HCT116 (cell line): ENCODE measurements around the gene PJA2. TPM values are rescaled to one million over a fixed set of nuclear protein-coding genes. Genes with fewer than 3 reads are reported as not detected.

Source experiments
- ATAC-seq: fragments of 200-7000 bp; cut with Tn5 transposase; 2 replicates; pipeline ENCODE4 v1.9.1; 2020; ENCODE audit warnings: mild to moderate bottlenecking, moderate library complexity
- BruUV-seq: library from RNA; stranded (reverse); fragments of 400-500 nt; replicated peaks from 2 replicates; lab custom pipeline; 2021; lab: Mats Ljungman, UMichigan
- CTCF ChIA-PET: fragments of 300-600 bp; sonication (Branson Sonifier 250); formaldehyde crosslinking; loops from one replicate; lab custom pipeline; 2021; ENCODE audit warnings: antibody characterized with exemption; lab: Charles Lee
- POLR2A ChIA-PET: fragments of 300-600, 350-600 bp; sonication (Branson Sonifier 250); formaldehyde crosslinking; loops from one replicate; lab custom pipeline; 2021; ENCODE audit warnings: antibody characterized with exemption; lab: Charles Lee
- RAD21 ChIA-PET, 2 experiments: fragments of 300-600 bp; sonication (Branson Sonifier 250); formaldehyde crosslinking; loops; one replicate each; lab custom pipeline; 2023; ENCODE audit warnings: low total read pairs in 2 of 2; ENCODE audit not compliant: uncharacterized antibody in 2 of 2, unreplicated experiment in 2 of 2, low non-redundant PET in 1 of 2; lab: Charles Lee
- DNase-seq: peaks from one replicate; pipeline ENCODE4 v3.0.0-alpha.2; 2010; ENCODE audit warnings: low read depth, low spot score
- H2AFZ ChIP-seq: fragments of 200-600 bp; shearing (Covaris generic), sonication (generic); 2 replicates; pipeline ENCODE4 v1.6.1; 2017; ENCODE audit warnings: low read depth, mixed run types, mixed read lengths, antibody characterized with exemption, low read length; ENCODE audit not compliant: poor library complexity, severe bottlenecking
- H3K27ac ChIP-seq: 2 replicates; pipeline ENCODE4 v1.5.1; 2012; ENCODE audit warnings: low read depth, low read length
- H3K27me3 ChIP-seq: fragments of 200-600 bp; sonication (generic); 2 replicates; pipeline ENCODE4 v1.6.1; 2016; ENCODE audit warnings: mixed run types, low read length, mixed read lengths; ENCODE audit not compliant: insufficient read depth
- H3K36me3 ChIP-seq, 2 experiments: fragments of 200-500 bp in 1 of 2; fragments of 200-600 bp in 1 of 2; sonication (Bioruptor generic) in 1 of 2; sonication (generic) in 1 of 2; 2 replicates each; pipeline versions ENCODE4 v1.5.1 to v1.6.1; 2014 to 2016; ENCODE audit warnings: low read length in 2 of 2, inconsistent platforms in 1 of 2, mixed read lengths in 1 of 2, mixed run types in 1 of 2; ENCODE audit not compliant: insufficient read depth in 2 of 2, control insufficient read depth in 1 of 2
- H3K4me1 ChIP-seq, 2 experiments: fragments of 200-600 bp in 1 of 2; sonication (generic) in 1 of 2; 2 replicates each; pipeline versions ENCODE4 v1.5.1 to v1.6.1; 2012 to 2017; ENCODE audit warnings: low read length in 2 of 2, inconsistent platforms in 1 of 2, mild to moderate bottlenecking in 1 of 2, mixed read lengths in 1 of 2, mixed run types in 1 of 2, moderate library complexity in 1 of 2; ENCODE audit not compliant: insufficient read depth in 2 of 2, control insufficient read depth in 1 of 2
- H3K4me2 ChIP-seq: fragments of 200-600 bp; sonication (generic); 2 replicates; pipeline ENCODE4 v1.6.1; 2017; ENCODE audit warnings: mixed run types, low read length, mixed read lengths
- H3K4me3 ChIP-seq, 2 experiments: fragments of 200-600 bp in 1 of 2; sonication (generic) in 1 of 2; replicated peaks in 1 of 2; 2 replicates each; pipeline ENCODE4 v1.5.1; 2011 to 2016; ENCODE audit warnings: low read length in 2 of 2, control low read depth in 1 of 2, low read depth in 1 of 2, mild to moderate bottlenecking in 1 of 2, mixed read lengths in 1 of 2, mixed run types in 1 of 2
- H3K79me2 ChIP-seq: fragments of 200-600 bp; sonication (generic); 2 replicates; pipeline ENCODE4 v1.6.1; 2017; ENCODE audit warnings: mild to moderate bottlenecking, mixed run types, low read length, moderate library complexity, mixed read lengths; ENCODE audit not compliant: insufficient read depth
- H3K9ac ChIP-seq: fragments of 200-600 bp; sonication (generic); 2 replicates; pipeline ENCODE4 v1.6.1; 2016; ENCODE audit warnings: low read length, mixed read lengths
- H3K9me2 ChIP-seq: fragments of 200-600 bp; sonication (generic), shearing (Covaris generic); 2 replicates; pipeline ENCODE4 v1.6.1; 2017; ENCODE audit warnings: mixed run types, mild to moderate bottlenecking, moderate library complexity; ENCODE audit not compliant: insufficient read depth
- H3K9me3 ChIP-seq, 2 experiments: fragments of 200-500 bp in 1 of 2; fragments of 200-600 bp in 1 of 2; sonication (Bioruptor generic) in 1 of 2; sonication (generic) in 1 of 2; 2 replicates each; pipeline ENCODE4 v1.6.1; 2014 to 2017; ENCODE audit warnings: low read length in 2 of 2, mixed read lengths in 2 of 2, inconsistent platforms in 1 of 2, low read depth in 1 of 2, mild to moderate bottlenecking in 1 of 2, mixed run types in 1 of 2, moderate library complexity in 1 of 2; ENCODE audit not compliant: control insufficient read depth in 1 of 2, insufficient read depth in 1 of 2
- H4K20me1 ChIP-seq: fragments of 200-600 bp; sonication (generic), shearing (Covaris generic); 2 replicates; pipeline ENCODE4 v1.6.1; 2017; ENCODE audit warnings: mixed run types, mild to moderate bottlenecking, moderate library complexity; ENCODE audit not compliant: insufficient read depth
- CBX3 ChIP-seq: IDR thresholded peaks from 2 replicates; pipeline ENCODE4 v1.6.1; 2012; ENCODE audit warnings: low read depth
- CEBPB ChIP-seq: IDR thresholded peaks from 2 replicates; pipeline ENCODE4 v1.6.1; 2012; ENCODE audit warnings: low read depth
- EGR1 ChIP-seq: IDR thresholded peaks from 2 replicates; pipeline ENCODE4 v1.6.1; 2012; ENCODE audit warnings: low read depth
- ELF1 ChIP-seq: IDR thresholded peaks from 2 replicates; pipeline ENCODE4 v1.6.1; 2012; ENCODE audit warnings: low read depth, borderline replicate concordance
- EZH2 ChIP-seq: fragments of 200-600 bp; sonication (generic); IDR thresholded peaks from 2 replicates; pipeline ENCODE4 v1.6.1; 2017; ENCODE audit warnings: antibody characterized with exemption, mixed run types
- EZH2phosphoT487 ChIP-seq: fragments of 200-600 bp; IDR thresholded peaks from 2 replicates; pipeline ENCODE4 v1.6.1; 2018; ENCODE audit warnings: antibody characterized with exemption, borderline replicate concordance
- JUND ChIP-seq: IDR thresholded peaks from 2 replicates; pipeline ENCODE4 v1.6.1; 2012
- POLR2A ChIP-seq: IDR thresholded peaks from 2 replicates; pipeline ENCODE4 v1.7.0; 2011; ENCODE audit warnings: borderline replicate concordance; ENCODE audit not compliant: insufficient read depth, insufficient read length; ENCODE audit errors: extremely low read depth
- POLR2AphosphoS5 ChIP-seq: IDR thresholded peaks from 2 replicates; pipeline ENCODE4 v1.6.1; 2011; ENCODE audit warnings: mild to moderate bottlenecking, low read depth, low read length, moderate library complexity
- RAD21 ChIP-seq: IDR thresholded peaks from 2 replicates; pipeline ENCODE4 v1.6.1; 2012; ENCODE audit warnings: low read depth, mild to moderate bottlenecking
- SIN3A ChIP-seq: IDR thresholded peaks from 2 replicates; pipeline ENCODE4 v1.6.1; 2012; ENCODE audit warnings: low read depth
- SP1 ChIP-seq: IDR thresholded peaks from 2 replicates; pipeline ENCODE4 v1.6.1; 2012; ENCODE audit warnings: low read depth
- TCF7L2 ChIP-seq: IDR thresholded peaks from 2 replicates; pipeline ENCODE4 v1.7.0; 2011; ENCODE audit warnings: borderline replicate concordance, inconsistent platforms; ENCODE audit not compliant: insufficient read depth, insufficient read length; ENCODE audit errors: extremely low read depth
- YY1 ChIP-seq: IDR thresholded peaks from 2 replicates; pipeline ENCODE4 v1.6.1; 2011; ENCODE audit warnings: low read length, low read depth, moderate library complexity, mild to moderate bottlenecking; ENCODE audit not compliant: insufficient replicate concordance; ENCODE audit errors: extremely low read depth
- ZFX ChIP-seq: fragments of 450-650 bp; IDR thresholded peaks from 2 replicates; pipeline ENCODE4 v1.6.1; 2017
- ZNF274 ChIP-seq: fragments of 200-500 bp; sonication (Bioruptor generic); IDR thresholded peaks from 2 replicates; pipeline ENCODE4 v1.6.1; 2014; ENCODE audit warnings: mild to moderate bottlenecking, low read depth, low read length, inconsistent platforms
- intact Hi-C: fragments of 100-400 bp; cut with micrococcal nuclease; formaldehyde crosslinking; loops from 2 replicates; pipeline ENCODE4 v1.10.0; 2022
- total RNA-seq: library from RNA; stranded (reverse); gene quantifications from one replicate; pipeline ENCODE4 v1.2.1, GENCODE V29; 2021; ENCODE audit not compliant: unreplicated experiment
- TF ChIP-seq, protein P1 (sequence below), 3 experiments: fragments of 200-600 bp in 1 of 3; sonication (generic) in 1 of 3; IDR thresholded peaks in 2 of 3; conservative IDR thresholded peaks in 1 of 3; 2 replicates each; pipeline ENCODE4 v1.5.1; 2012 to 2017; ENCODE audit warnings: low read depth in 2 of 3, low read length in 2 of 3, antibody characterized with exemption in 1 of 3, borderline replicate concordance in 1 of 3, control low read depth in 1 of 3, mild to moderate bottlenecking in 1 of 3, mixed read lengths in 1 of 3, mixed run types in 1 of 3, moderate library complexity in 1 of 3; ENCODE audit not compliant: insufficient read depth in 1 of 3
- TF ChIP-seq, protein P2 (sequence below): IDR thresholded peaks from 2 replicates; pipeline ENCODE4 v1.6.1; 2012
- TF ChIP-seq, protein P3 (sequence below): IDR thresholded peaks from 2 replicates; pipeline ENCODE4 v1.6.1; 2012; ENCODE audit warnings: low read depth
- TF ChIP-seq, protein P4 (sequence below): IDR thresholded peaks from 2 replicates; pipeline ENCODE4 v1.6.1; 2012

PJA2 gene
- total RNA-seq, 1 experiment from 2014 or later = 38.4 TPM

DNA sequence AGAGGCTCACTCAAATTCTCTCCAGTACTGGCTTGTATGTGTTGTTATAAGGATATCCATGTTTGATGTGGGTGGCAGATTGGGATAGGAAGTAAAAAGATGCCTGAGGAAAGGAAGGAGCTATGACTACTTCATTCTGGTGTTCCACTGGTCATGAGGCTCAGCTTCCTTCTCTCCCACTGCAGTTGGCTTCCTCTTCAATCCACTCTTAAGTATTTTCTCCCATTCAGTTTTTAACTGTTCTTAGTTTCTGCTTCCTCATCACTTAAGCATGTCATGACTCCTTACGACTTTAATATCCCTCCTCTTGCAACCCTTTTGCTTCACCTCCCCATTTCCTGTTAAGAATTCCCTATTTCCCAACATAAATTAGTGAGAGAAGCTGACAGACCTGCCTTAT, 81.1 kb downstream of the PJA2 start (continued):
- TF ChIP-seq TCF7L2 = no peak
- TF ChIP-seq, protein P1, sequence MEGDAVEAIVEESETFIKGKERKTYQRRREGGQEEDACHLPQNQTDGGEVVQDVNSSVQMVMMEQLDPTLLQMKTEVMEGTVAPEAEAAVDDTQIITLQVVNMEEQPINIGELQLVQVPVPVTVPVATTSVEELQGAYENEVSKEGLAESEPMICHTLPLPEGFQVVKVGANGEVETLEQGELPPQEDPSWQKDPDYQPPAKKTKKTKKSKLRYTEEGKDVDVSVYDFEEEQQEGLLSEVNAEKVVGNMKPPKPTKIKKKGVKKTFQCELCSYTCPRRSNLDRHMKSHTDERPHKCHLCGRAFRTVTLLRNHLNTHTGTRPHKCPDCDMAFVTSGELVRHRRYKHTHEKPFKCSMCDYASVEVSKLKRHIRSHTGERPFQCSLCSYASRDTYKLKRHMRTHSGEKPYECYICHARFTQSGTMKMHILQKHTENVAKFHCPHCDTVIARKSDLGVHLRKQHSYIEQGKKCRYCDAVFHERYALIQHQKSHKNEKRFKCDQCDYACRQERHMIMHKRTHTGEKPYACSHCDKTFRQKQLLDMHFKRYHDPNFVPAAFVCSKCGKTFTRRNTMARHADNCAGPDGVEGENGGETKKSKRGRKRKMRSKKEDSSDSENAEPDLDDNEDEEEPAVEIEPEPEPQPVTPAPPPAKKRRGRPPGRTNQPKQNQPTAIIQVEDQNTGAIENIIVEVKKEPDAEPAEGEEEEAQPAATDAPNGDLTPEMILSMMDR (IDR thresholded peaks at IDR 0.05 in 2 of 3, conservative IDR thresholded peaks at IDR 0.05 in 1 of 3; ENCODE audit: borderline replicate concordance in 1 of 3, insufficient read depth in 1 of 3, low read depth in 2 of 3, low read length in 2 of 3) = no peak
- no peak for TF ChIP-seq CBX3
- no peak for TF ChIP-seq JUND
- TF ChIP-seq EZH2phosphoT487 = no peak
- no peak for TF ChIP-seq SIN3A
- TF ChIP-seq SP1 = no peak
- no peak for TF ChIP-seq ELF1
- no peak for TF ChIP-seq EGR1
- no peak for TF ChIP-seq YY1
- no peak for TF ChIP-seq CEBPB

DNA sequence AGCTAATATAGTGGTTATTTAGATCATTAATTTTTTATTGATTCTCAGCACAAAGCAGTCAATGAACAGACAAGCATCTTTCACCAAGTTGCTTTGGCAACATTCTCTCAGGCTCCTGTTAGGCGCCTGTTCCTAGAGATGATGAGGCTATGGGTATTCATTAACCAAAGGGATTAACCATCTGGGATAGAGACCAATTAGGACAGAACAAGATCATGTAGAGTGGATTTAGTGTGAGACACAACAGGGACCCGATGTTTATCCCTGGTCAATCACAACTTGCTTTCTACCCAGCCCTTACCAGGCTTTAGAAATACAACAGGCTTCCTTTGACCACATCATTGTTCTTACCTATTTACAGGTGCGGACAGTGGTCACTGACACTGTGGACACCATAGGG, 82.2 kb downstream of the PJA2 start:
- ChIA-PET RAD21 (no interaction called here), POLR2A (no interaction called here), CTCF (no interaction called here)
- H3K79me2 ChIP-seq = no peaks in the 10 kb centered on the region
- no peak overlapping the region for H3K4me3 ChIP-seq
- no peaks in the 10 kb centered on the region for H3K27me3 ChIP-seq
- no peaks in the 10 kb centered on the region for H3K36me3 ChIP-seq
- H3K9ac ChIP-seq = no peak overlapping the region
- no peaks in the 10 kb centered on the region for H3K9me3 ChIP-seq
- H3K9me2 ChIP-seq = no peaks in the 10 kb centered on the region
- H4K20me1 ChIP-seq = no peaks in the 10 kb centered on the region
- intact Hi-C loops = no loop called here
- no TSS peak for BruUV-seq
- no peak overlapping the region for H3K27ac ChIP-seq
- no peak overlapping the region for H2AFZ ChIP-seq
- no peak for DNase-seq
- H3K4me1 ChIP-seq = no peaks in the 10 kb centered on the region
- H3K4me2 ChIP-seq = no peak overlapping the region
- TF ChIP-seq POLR2A (no peak), ZFX (no peak), EZH2 (no peak), TCF7L2 (no peak), EZH2phosphoT487 (no peak), CBX3 (no peak), YY1 (no peak), RAD21 (no peak), JUND (no peak), CEBPB (no peak), ZNF274 (no peak), POLR2AphosphoS5 (no peak), EGR1 (no peak), SIN3A (no peak), ELF1 (no peak)
- TF ChIP-seq, protein P2, sequence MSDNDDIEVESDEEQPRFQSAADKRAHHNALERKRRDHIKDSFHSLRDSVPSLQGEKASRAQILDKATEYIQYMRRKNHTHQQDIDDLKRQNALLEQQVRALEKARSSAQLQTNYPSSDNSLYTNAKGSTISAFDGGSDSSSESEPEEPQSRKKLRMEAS = no peak
- TF ChIP-seq, protein P3, sequence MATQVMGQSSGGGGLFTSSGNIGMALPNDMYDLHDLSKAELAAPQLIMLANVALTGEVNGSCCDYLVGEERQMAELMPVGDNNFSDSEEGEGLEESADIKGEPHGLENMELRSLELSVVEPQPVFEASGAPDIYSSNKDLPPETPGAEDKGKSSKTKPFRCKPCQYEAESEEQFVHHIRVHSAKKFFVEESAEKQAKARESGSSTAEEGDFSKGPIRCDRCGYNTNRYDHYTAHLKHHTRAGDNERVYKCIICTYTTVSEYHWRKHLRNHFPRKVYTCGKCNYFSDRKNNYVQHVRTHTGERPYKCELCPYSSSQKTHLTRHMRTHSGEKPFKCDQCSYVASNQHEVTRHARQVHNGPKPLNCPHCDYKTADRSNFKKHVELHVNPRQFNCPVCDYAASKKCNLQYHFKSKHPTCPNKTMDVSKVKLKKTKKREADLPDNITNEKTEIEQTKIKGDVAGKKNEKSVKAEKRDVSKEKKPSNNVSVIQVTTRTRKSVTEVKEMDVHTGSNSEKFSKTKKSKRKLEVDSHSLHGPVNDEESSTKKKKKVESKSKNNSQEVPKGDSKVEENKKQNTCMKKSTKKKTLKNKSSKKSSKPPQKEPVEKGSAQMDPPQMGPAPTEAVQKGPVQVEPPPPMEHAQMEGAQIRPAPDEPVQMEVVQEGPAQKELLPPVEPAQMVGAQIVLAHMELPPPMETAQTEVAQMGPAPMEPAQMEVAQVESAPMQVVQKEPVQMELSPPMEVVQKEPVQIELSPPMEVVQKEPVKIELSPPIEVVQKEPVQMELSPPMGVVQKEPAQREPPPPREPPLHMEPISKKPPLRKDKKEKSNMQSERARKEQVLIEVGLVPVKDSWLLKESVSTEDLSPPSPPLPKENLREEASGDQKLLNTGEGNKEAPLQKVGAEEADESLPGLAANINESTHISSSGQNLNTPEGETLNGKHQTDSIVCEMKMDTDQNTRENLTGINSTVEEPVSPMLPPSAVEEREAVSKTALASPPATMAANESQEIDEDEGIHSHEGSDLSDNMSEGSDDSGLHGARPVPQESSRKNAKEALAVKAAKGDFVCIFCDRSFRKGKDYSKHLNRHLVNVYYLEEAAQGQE = no peak
- TF ChIP-seq, protein P4, sequence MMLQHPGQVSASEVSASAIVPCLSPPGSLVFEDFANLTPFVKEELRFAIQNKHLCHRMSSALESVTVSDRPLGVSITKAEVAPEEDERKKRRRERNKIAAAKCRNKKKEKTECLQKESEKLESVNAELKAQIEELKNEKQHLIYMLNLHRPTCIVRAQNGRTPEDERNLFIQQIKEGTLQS = no peak
- TF ChIP-seq, all 23 proteins: peak for 0
- no peak for ATAC-seq
